Aorta (tissue), 5 donors: ENCODE measurements around the gene STMN1. TPM values are rescaled to one million over a fixed set of nuclear protein-coding genes. Genes with fewer than 3 reads are reported as not detected.

ENCODE experiments used
- ATAC-seq: fragments of 200-7000 bp; cut with Tn5 transposase; one replicate; pipeline ENCODE4 v1.9.1; 2022; ENCODE audit warnings: moderate library complexity; ENCODE audit not compliant: low FRiP score
- DNase-seq, 2 donors: peaks; one replicate each; pipeline ENCODE4 v3.0.0-alpha.2; 2020
- H3K27ac ChIP-seq, 2 donors: one replicate each; pipeline ENCODE4 v1.5.1; 2013; ENCODE audit warnings: low read length in 2 of 2, mild to moderate bottlenecking in 2 of 2, moderate library complexity in 2 of 2, control low read depth in 1 of 2, inconsistent platforms in 1 of 2, low read depth in 1 of 2
- H3K27me3 ChIP-seq, 2 donors: one replicate each; pipeline ENCODE4 v1.6.1; 2013; ENCODE audit warnings: control low read depth in 1 of 2, low read length in 1 of 2, mild to moderate bottlenecking in 1 of 2, moderate library complexity in 1 of 2; ENCODE audit not compliant: insufficient read depth in 2 of 2, control insufficient read depth in 1 of 2
- H3K36me3 ChIP-seq, 2 donors: one replicate each; pipeline ENCODE4 v1.6.1; 2013; ENCODE audit warnings: control low read depth in 1 of 2, low read length in 1 of 2, mild to moderate bottlenecking in 1 of 2; ENCODE audit not compliant: insufficient read depth in 2 of 2, control insufficient read depth in 1 of 2
- H3K4me1 ChIP-seq, 2 donors: one replicate each; pipeline ENCODE4 v1.6.1; 2013; ENCODE audit warnings: low read length in 2 of 2, control low read depth in 1 of 2, mild to moderate bottlenecking in 1 of 2, moderate library complexity in 1 of 2; ENCODE audit not compliant: insufficient read depth in 2 of 2, control insufficient read depth in 1 of 2
- H3K4me3 ChIP-seq, 2 donors: one replicate each; pipeline ENCODE4 v1.5.1; 2013; ENCODE audit warnings: low read length in 2 of 2, control low read depth in 1 of 2, mild to moderate bottlenecking in 1 of 2
- H3K9me3 ChIP-seq: one replicate; pipeline ENCODE4 v1.6.1; 2013; ENCODE audit warnings: mild to moderate bottlenecking, low read length; ENCODE audit not compliant: control insufficient read depth
- WGBS, 2 donors: extraction: QIAGEN DNeasy Blood & Tissue Kit; methylation state at CpG; one replicate each; pipeline ENCODE4 v1.1.7; 2013; 5-methylcytosine and 5-hydroxymethylcytosine counted together
- intact Hi-C, 2 donors: fragments of 100-400 bp; cut with DNase I; formaldehyde crosslinking; loops; one replicate each; pipeline versions ENCODE4 v1.14.2 to v1.15.0; 2022
- polyA plus RNA-seq, 2 donors: library from polyadenylated mRNA; stranded (reverse); fragments of 200-250 nt; gene quantifications; one replicate each; pipeline ENCODE4 v1.2.3, GENCODE V29; 2013
- total RNA-seq, 2 donors: library from RNA; stranded (reverse); fragmentation: NEBNext Ultra II Directional; extraction: Animal tissue kit (Norgen Biotek cat#: 25700); gene quantifications; one replicate each; pipeline ENCODE4 v1.2.1, GENCODE V29; 2021
- donor health status: healthy with polysubstance abuse.
- donor health status: Bipolar disorder and iron deficiency.
- donor health status: DM: no; HTN: no; CAD: no.
- donor health status: DM: no; HTN: no; CAD: no.
- donor health status: DM: yes; HTN: yes; CAD: no.

STMN1 gene
- total and polyA plus RNA-seq, 4 donors = 28.2 to 56.1 (median 36.1) TPM

DNA sequence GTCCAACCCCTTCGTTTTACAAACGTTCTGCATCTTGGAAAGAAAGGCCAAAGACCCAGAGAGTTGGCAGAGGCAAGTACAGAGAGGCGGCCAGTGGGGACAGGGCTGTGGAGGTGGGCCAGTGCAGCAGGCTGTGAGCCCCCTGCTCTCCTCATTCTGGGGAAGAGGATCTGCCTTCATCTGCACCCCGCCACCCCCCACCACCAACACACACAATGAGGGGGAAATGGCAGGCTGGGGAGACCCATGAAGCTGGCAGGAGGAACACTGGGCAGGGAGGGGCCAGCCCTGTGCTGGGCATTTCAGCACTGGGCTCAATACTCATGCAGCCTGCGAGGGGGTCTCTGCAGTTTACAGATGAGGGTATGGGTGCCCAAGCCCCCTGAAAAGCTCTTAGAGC is 14.6 kb downstream of the STMN1 start:
- intact Hi-C loops = loop anchor here (1.0 to 10.0 kb wide), 2 partner anchors 16 to 223 kb away; partner anchors contain the start of genes PAQR7 (in 1 of the 2) and PDIK1L (in 1 of the 2)
- DNase-seq = no peak

DNA sequence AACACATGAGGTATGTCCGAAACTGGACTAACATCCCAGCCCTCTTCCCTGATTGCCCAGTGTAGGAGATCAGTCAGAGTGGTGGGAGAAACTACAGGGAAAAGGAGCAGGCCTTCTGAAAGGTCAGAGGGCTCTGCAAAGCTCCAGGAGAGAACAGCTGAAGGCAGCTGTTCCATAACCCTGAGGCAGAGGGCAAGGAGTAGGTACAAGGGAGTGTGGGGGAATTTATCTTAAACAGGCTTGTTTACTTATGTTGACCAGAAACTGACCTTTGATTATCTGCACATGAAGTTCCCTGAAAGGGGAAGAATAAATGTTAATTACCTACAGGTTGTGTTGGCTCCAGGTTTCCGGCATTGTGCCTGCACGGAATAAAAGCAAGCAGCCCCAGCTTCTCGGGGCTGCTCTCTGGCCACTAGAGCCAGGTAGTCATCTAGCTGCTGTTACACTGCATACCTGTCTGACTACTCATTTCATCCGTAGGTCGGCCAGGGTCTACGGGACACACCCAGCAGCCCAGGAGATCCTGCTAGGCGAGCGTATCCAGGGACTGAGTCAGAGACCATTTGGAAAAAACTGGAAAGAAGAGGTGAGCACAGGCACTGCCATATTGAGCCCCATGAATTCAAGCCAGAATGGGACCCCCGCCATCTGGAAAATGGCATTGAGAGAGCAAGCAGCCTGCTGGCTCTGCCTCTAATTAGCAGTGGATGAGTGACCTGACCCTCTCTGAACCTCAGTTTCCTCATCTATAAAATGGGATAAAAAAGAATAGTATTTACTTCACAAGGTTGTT is 15.8 kb downstream of the STMN1 start:
- H3K36me3 ChIP-seq = no peaks in the 10 kb centered on the region
- H3K4me3 ChIP-seq = no peak overlapping the region
- H3K9me3 ChIP-seq = no peaks in the 10 kb centered on the region
- intact Hi-C loops = loop anchor here in 1 of 2 donors (10.0 kb wide), 1 partner anchor 224 kb away; the partner anchor contains the start of gene PDIK1L
- H3K4me1 ChIP-seq = no peaks in the 10 kb centered on the region
- 92 to 93% methylated on average over 10 of the region's 10 CpGs for WGBS, 2 donors
- ATAC-seq (no peak), DNase-seq (no peak)
- no peaks in the 10 kb centered on the region for H3K27me3 ChIP-seq
- H3K27ac ChIP-seq = no peak overlapping the region

More for the DNA sequence above, 14.6 kb downstream of the STMN1 start:
- H3K36me3 ChIP-seq = no peaks in the 10 kb centered on the region
- no peak for ATAC-seq
- H3K4me3 ChIP-seq = no peak overlapping the region
- H3K27ac ChIP-seq = peak overlapping the region in 1 of 2 donors; percentile 44
- H3K9me3 ChIP-seq = no peaks in the 10 kb centered on the region
- 59 to 62% methylated on average over 5 of the region's 5 CpGs for WGBS, 2 donors
- no peaks in the 10 kb centered on the region for H3K4me1 ChIP-seq
- H3K27me3 ChIP-seq = no peaks in the 10 kb centered on the region

DNA sequence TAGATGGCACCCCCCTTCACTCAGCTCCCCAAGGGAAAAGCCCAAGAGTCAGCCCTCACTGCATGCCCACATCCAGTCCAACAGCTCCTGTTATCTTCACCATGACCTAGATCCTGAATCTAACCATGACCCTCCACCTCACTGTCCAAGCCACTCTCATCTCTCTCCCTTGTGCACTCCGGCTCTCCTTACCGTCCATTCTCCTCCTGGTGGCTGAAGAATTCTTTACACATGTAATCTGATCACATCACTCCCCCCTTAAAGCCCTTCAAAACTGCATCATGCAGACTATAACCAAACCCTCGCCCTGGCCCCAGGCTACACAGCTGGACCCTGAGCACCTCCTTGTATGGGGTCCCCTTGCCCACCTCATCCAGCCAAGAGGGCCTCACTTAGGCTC is 16.7 kb downstream of the STMN1 start:
- no peak overlapping the region for H3K4me3 ChIP-seq
- no peaks in the 10 kb centered on the region for H3K9me3 ChIP-seq
- no peaks in the 10 kb centered on the region for H3K27me3 ChIP-seq
- no peak overlapping the region for H3K27ac ChIP-seq
- 86 to 93% methylated on average over 3 of the region's 3 CpGs for WGBS, 2 donors
- no peaks in the 10 kb centered on the region for H3K4me1 ChIP-seq
- ATAC-seq (no peak), DNase-seq (no peak)
- H3K36me3 ChIP-seq = no peaks in the 10 kb centered on the region
- intact Hi-C loops = no loop called here

- no peaks in the 10 kb centered on the region for H3K9me3 ChIP-seq
- WGBS, 2 donors = 82 to 94% methylated on average over 7 of the region's 7 CpGs
- no peaks in the 10 kb centered on the region for H3K36me3 ChIP-seq
- DNase-seq = no peak
- no peaks in the 10 kb centered on the region for H3K4me1 ChIP-seq
- H3K4me3 ChIP-seq = no peak overlapping the region
- no peaks in the 10 kb centered on the region for H3K27me3 ChIP-seq
- intact Hi-C loops = no loop called here
- H3K27ac ChIP-seq = no peak overlapping the region
- ATAC-seq = no peak
Observed at GRCh38 chr1:25888426-25888987, 17.7 kb downstream of the STMN1 start.

DNA sequence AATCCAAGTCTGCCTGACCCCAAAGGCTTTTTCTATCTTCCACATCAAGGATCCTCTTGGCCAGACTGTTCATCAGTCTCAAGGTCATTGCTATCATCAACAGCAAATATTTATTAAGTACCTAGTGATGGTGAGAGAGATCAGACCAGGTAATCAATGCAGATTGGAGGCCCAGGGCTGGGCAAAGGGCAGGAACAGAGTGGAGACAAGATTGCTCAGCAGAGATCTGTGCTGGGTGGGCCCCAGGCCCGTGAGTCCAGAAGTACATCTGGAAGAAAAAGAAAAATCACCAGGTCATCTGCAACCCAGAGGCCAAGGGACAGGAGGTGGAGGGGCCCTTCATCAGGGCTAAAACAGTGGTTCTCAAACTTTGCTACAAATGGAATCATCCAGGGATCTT is 20.6 kb downstream of the STMN1 start:
- Histone ChIP-seq H3K36me3 (no peaks in the 10 kb centered on the region), H3K9me3 (no peaks in the 10 kb centered on the region), H3K27me3 (no peaks in the 10 kb centered on the region), H3K4me1 (no peaks in the 10 kb centered on the region), H3K4me3 (no peak overlapping the region), H3K27ac (no peak overlapping the region)
- DNase-seq = no peak
- WGBS, 2 donors = 91 to 100% methylated on average over 1 of the region's 1 CpG
- intact Hi-C loops = no loop called here
- no peak for ATAC-seq

DNA sequence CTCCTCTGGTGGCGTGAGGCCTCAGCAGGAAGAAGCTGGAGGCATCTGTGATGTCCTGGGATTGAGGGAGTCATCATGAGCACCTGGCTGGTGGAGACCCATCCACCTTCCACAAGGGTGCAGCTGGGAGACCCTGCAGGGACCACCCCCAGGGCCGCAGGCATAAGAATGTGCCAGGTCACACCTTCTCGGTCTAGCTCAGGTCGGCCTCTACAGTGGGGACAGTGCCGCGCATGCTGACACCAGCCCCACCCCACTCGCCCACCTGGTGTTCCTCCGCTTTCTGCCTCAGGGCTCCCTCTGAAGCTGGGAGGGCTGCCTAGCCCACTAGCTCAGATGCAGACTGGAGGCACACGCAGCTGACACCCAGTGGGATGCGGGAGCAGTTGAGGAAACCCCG is 25.0 kb downstream of the STMN1 start:
- intact Hi-C loops = no loop called here
- DNase-seq (peak in 1 of 2 donors; percentile 61), ATAC-seq (no peak)
- no peaks in the 10 kb centered on the region for H3K36me3 ChIP-seq
- 88 to 94% methylated on average over 11 of the region's 11 CpGs for WGBS, 2 donors
- no peak overlapping the region for H3K4me3 ChIP-seq
- no peaks in the 10 kb centered on the region for H3K4me1 ChIP-seq
- H3K27me3 ChIP-seq = no peaks in the 10 kb centered on the region
- H3K9me3 ChIP-seq = no peaks in the 10 kb centered on the region
- H3K27ac ChIP-seq = no peak overlapping the region

- 91 to 95% methylated on average over 5 of the region's 5 CpGs for WGBS, 2 donors
- ATAC-seq = no peak
- intact Hi-C loops = no loop called here
Observed at GRCh38 chr1:25880518-25880917, 25.7 kb downstream of the STMN1 start.

DNA sequence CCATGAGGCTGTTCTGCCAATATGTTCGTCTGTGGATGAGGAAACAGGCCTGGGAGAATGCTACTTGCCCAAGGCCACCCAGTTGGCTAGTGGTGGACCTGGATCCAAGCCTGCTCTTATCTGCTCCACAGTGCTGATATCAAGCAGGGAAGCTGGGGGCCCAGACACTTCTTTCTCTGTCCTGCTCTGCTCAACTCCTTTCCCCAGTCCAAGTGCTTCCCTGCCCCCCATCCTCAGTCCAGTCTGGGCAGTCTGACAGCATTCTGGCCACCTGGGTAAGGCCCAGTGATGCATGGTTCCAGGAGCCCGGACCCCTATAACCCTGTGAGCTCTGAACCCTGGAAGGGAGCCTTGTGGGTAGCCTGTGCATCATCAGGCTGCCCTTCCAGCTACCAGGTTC is 26.5 kb downstream of the STMN1 start:
- 56 to 70% methylated on average over 2 of the region's 2 CpGs for WGBS, 2 donors
- DNase-seq (peak in 1 of 2 donors; percentile 32), ATAC-seq (no peak)
- Histone ChIP-seq H3K27ac (no peak overlapping the region), H3K4me1 (no peaks in the 10 kb centered on the region), H3K36me3 (no peaks in the 10 kb centered on the region), H3K4me3 (no peak overlapping the region), H3K27me3 (no peaks in the 10 kb centered on the region), H3K9me3 (no peaks in the 10 kb centered on the region)
- intact Hi-C loops = no loop called here

More at GRCh38 chr1:25880518-25880917, 25.7 kb downstream of the STMN1 start:
- Histone ChIP-seq H3K36me3 (no peaks in the 10 kb centered on the region), H3K27me3 (no peaks in the 10 kb centered on the region), H3K4me1 (no peaks in the 10 kb centered on the region), H3K9me3 (no peaks in the 10 kb centered on the region), H3K27ac (no peak overlapping the region), H3K4me3 (no peak overlapping the region)
- peak in 1 of 2 donors; percentile 14 for DNase-seq

- Histone ChIP-seq H3K4me1 (no peaks in the 10 kb centered on the region), H3K27me3 (no peaks in the 10 kb centered on the region), H3K9me3 (no peaks in the 10 kb centered on the region), H3K4me3 (no peak overlapping the region), H3K27ac (no peak overlapping the region), H3K36me3 (no peaks in the 10 kb centered on the region)
- ATAC-seq = no peak
- DNase-seq = no peak
- intact Hi-C loops = no loop called here
- WGBS, 2 donors = 93 to 95% methylated on average over 5 of the region's 5 CpGs
Observed at GRCh38 chr1:25878690-25879089, 27.5 kb downstream of the STMN1 start.
